Mucosa of gallbladder (tissue), 1 donor: ENCODE results near the gene POLR3GL. TPM values are rescaled to one million over a fixed set of nuclear protein-coding genes. Genes with fewer than 3 reads are reported as not detected.

ENCODE experiments used
- DNase-seq: peaks from one replicate; pipeline ENCODE4 v3.0.0-alpha.2; 2020; ENCODE audit warnings: low spot score
- total RNA-seq: library from RNA; stranded (reverse); gene quantifications from one replicate; pipeline ENCODE4 v1.2.1, GENCODE V29; 2021
- donor health status: DM: no; HTN: no; CAD: no.

Gene POLR3GL
- total RNA-seq, 1 donor from 2014 or later, result 28.3 TPM

GRCh38 chr1:145992502-145992936 lies 28.0 kb downstream of the POLR3GL start:
- no peak for DNase-seq

GRCh38 chr1:145992958-145993617 lies 28.6 kb downstream of the POLR3GL start:
- DNase-seq, result no peak

DNA sequence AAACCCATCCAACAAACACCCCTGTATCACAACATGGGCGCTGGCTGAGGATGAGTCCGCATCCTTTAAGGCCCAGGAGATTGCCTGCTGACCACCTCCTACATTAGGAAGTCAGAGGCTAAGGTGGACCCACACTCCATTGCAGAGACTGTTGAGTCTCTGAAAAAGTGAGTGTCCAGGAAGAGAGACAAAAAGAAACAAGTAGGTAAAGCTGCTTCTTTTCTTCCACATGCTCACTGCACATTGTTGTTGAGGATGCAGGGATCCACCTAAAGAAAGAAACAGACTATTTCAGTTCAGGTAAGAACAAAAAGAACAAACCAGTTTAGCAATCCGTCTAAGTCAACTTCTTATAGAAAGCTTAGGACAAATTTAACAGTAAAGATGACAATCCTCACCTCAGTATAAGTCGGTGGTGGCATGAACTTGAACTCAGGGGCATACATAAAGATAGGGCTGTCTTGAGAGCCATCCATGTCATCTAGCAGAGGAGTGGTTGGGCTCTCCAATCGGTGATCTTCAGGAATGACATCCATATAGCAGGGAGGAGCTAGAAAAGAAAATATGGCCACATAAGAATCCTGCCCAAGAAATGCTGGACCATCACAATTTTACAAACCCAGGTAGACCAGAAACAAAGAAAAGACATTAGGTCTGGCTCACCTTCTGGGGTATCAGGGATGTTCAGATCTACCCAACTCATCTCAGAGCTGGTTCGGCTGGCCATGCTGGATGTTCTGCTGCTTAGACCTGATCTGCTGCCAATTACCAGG lies 29.3 kb downstream of the POLR3GL start:
- no peak for DNase-seq

- DNase-seq, result no peak
These were observed 30.1 kb downstream of the POLR3GL start for GRCh38 chr1:145994391-145995120.

DNA sequence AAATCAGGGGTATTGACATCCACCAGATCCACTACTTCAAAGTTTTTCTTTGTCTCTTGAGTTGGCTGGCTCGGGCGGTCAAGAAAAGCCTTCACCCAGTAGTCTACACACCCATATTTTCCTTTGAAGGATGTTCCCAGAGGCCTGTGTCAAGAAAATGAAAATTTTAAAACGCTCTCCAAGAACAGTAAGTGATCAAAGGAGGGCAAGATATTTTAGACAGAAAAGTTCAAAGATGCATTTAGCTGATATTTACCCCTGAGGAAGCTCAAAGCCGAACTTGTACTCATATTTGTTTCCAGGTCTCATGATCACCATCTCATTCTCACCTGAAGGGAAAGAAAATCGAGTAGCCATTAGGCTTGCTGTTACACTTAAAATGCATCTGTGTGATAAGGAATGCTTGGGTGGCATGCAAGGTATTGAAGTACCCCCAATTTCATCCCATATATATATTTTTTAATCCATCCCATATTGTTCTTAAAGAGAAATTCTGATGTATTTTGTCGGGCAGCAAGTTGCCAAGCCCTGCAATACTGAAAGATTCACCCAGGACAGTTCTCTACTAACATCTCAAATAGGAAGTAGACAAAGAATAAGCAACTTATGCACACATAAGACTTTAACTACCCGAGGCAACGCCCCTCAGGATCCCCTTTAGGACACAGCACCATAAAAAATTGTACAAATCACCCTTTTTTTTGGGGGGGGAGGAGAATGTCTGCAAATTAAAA lies 30.8 kb downstream of the POLR3GL start:
- no peak for DNase-seq

GRCh38 chr1:145995964-145996432 lies 31.5 kb downstream of the POLR3GL start:
- no peak for DNase-seq

DNA sequence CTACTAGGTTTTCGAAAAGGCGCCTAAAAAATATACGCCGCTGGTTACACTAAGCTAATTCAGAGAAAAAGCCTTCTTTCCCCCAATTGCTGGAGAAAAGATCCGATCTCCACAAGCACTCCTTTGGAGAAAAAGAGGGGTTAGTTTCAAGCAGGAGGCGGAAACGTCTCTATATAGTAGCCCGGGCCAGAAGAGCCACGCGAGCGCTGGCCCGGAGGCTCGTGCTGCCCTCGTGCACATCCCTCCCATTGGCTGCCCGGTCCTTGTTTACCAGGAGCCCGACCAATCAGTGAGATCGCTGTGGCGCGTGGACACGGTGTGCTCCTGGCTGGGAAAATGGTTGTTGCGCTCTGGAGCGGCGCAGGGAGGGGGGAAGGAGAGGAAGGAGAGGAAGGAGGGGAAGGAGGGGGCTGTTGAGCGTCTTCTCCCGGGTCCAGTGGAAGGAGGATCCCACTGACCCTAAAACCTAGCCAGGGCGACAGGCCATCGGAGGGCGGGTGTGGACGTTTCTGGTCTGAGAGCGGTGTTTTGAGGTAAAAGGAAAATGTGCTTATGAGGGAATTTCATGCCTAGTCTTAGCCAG lies 32.0 kb downstream of the POLR3GL start, which contains the start of gene TXNIP:
Gene TXNIP (minus strand): TSS at position 147 of the 583 bp plus-strand sequence. CDS start 313 bp downstream, outside the sequence.
- peak; percentile 99 for DNase-seq

DNA sequence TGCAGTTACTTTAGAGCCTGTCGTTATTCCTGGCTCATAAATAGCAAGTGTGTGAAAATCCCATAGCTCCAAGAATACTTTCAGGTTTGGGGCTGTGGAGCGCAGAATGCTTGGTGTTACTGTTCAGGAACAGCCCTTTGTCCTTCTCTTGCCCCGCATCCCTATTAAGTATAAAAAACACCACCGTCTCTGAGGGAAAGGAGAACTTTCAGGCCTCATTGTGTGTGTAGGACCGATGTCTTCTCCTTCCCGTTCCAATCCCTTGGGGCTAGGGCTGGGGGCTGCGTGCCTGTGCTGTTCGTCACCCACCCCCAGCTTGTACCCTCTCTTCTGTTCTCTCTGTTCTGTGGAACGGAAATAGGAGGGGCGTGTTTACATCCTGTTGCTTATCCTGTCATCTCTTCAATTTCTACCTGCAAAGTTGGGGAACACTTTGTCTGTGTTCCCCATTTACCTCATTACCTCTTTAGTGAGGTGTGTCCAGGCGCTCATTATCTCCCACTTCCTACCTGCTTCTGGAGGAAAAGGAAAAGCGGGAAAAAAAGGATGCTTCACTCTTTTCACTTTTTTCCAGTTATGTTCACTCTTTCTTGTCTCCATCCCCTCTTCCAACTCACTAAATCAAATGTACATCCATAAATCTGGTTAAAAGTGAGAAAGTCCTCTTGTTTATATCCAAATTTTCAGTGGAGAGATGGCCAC lies 32.7 kb downstream of the POLR3GL start:
- no peak for DNase-seq

DNA sequence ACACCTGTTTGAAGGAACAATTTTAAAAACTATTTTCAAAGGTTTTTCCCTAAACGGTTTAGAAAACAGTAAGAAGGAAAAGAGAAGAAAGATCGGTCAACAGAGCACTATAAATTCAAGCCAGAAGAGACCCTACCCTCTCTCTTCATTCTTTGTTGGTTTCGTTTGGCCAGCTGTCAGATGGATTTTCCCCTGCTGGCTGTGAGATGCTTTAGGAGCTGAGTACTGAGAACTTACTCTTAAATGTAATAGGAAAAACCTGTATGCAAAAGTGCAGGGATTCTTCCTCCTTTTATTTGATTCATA lies 33.2 kb downstream of the POLR3GL start:
- DNase-seq, result no peak

GRCh38 chr1:145999321-146000024 lies 35.0 kb downstream of the POLR3GL start:
- DNase-seq, result no peak

DNA sequence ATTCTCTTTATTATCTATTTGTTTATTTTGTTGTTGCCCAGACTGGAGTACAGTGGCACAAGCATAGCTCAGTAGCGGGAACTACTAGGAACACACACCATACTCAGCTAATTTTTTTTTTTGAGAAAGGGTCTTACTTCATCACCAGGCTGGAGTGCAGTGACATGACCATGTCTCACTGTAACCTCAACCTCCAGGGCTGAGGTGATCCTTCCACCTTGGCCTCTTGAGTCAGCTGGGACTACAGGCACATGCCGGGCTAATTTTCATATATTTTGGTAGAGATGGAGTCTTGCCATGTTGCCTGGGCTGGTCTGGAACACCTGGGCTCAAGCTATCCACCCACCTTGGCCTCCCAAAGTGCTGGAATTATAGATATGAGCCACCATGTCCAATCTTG lies 37.2 kb downstream of the POLR3GL start:
- DNase-seq, result no peak

DNA sequence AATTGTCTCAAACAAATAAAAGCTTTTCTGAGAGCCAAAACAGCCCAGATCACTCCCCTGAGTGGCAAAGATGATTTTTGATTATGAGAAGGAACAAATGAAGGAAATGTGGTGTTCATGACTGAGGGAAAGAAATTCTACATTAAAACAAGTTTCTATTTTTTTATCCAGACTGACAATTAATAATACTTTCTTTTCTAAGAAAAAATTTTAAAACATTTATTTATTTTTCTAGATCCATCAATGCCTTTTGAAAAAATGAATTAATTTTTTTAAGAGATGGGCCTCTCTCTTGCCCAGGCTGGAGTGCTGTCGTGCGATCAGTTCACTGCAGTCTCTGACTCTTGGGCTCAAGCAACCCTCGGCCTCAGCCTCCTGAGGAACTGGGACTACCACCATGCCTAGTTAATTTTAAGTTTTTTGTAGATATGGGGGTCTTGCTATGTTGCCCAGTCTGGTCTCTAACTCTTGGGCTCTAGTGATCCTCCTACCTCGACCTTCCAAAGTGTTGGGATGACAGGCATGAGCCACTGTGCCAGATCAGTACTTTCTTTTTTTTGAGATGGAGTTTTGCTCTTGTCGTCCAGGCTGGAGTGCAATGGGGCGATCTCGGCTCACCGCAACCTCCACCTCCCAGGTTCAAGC lies 43.1 kb downstream of the POLR3GL start:
- no peak for DNase-seq

DNA sequence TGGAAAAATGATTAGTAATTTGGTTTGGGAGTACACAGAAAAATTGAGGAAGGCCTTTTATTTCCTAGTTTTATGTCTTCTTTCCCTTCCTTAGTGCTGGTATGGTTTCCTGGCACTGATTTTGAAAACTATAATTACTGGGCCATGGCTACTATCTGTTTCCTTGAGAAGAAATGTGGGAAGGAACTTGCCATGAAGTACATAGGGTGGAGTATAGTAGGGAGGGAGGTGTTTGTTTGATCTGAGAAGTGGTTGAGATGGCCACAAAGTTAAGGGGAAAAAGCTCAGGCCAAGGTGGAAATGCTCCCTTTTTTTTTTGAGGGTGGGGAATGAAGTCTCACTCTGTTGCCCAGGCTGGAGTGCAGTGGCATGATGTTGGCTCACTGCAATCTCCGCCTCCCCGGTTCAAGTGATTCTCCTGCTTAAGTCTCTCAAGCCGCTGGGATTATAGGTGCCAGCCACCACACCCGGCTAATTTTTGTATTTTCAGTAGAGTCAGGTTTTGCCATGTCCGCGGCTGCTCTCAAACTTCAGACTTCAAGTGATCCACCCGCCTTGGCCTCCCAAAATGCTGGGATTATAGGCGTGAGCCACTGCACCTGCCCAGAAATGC lies 45.7 kb downstream of the POLR3GL start:
- DNase-seq, result no peak

DNA sequence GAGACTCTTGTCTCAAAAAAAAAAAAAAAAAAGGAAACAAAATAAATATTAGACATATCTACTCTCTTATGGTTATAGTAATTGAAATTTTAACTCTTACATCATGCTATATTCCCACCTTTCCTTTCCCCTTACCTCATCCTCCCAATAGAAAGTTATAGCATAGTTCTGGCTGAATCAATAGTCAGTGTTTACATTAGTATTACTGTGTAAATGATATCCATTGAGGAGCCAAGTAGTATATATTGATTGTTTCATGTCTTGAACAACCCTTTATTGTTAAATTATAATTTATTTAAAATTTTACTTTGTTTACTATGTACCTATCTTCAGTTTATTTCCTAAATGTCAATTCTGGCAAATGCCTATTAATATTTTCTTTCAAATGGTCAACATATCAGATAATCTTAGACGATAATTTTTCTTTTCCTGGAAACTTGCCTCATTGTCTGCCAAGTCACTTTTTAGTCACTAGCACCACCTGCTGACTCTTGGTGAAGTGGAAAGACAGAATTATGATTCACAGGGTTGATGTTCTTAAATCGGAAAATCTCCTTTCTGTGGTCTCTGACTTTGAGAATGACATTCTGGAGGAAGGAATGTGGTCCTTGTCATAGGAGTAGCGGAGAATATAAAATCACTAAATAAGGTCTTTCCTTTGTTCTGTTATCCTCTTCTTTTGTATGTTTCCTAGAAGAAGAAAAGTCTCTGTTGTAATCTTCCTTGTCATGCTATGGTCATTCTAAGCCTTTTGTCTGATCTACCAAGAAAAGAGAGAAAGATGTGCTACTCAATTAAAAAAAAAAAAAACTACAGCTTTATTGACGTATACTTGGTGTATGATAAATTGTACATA lies 48.4 kb downstream of the POLR3GL start:
- peak; percentile 72 for DNase-seq

DNA sequence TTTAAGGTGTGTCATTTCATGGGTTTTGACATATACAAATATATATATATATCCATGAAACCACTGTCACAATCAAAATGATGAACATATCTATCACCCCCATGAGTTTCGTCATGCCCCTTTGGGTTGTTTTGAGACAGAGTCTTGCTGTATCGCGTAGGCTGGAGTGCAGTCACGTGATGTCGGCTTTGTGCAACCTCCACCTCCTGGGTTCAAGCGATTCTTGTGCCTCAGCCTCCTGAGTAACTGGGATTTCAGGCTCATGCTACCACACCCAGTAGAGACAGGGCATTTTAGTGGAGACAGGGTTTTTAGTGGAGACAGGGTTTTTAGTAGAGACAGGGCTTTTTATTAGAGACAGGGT lies 49.1 kb downstream of the POLR3GL start:
- no peak for DNase-seq

GRCh38 chr1:146016891-146017290 lies 52.4 kb downstream of the POLR3GL start:
- no peak for DNase-seq

DNA sequence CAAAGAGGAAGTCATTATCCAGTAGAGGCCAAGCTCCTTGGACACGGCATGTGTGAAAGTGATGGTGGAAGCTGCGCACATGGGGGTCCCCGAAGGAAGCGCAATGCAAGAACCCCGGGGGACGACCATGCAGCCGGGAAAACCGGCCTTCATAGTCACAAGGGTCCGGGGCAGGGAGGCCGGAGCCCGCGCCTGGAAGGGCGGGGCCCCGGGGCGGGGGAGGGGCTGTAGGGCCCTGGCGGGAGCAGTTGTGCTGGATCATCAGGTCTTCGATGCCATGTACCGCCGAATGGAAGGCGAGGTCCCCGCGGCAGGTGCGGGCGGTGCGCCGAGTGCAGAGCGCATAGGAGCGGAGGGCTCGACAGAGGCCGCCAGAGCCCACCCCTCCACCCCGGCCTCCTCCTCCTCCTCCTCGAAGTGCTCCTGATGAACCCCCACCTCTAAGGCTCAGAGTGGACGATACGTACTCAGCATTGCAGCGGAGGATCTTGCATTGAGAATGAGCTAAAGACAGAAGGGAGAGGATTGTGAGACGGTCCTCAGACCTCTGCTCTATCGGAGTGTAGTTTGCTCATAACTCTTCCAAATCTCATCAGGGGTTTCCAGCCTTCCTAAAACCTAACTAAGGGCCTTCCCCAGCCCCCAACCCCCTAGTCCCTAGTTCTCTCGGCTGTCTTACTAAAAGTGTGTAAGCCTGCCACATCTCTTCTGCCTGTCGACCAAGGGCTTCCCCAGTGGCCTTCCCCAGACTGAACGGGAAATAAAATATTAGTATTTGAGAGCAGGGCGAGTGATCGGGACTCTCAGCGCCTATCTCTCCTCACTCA lies 55.0 kb downstream of the POLR3GL start:
- DNase-seq, result no peak
